Fibroblast of villous mesenchyme (primary cell): ENCODE measurements around the gene HSFX1. TPM values are rescaled to one million over a fixed set of nuclear protein-coding genes. Genes with fewer than 3 reads are reported as not detected.
"Not testable (repeated sequence)": the region's sequence is repeated elsewhere in the genome, so short reads cannot be mapped to it uniquely, and the experiment has no call there.

ENCODE experiments used
- DNase-seq: peaks from one replicate; pipeline ENCODE4 v3.0.0-alpha.2; 2010; ENCODE audit warnings: low read depth
- H3K4me3 ChIP-seq: 2 replicates; pipeline ENCODE4 v1.5.1; 2011; ENCODE audit warnings: low read depth, mild to moderate bottlenecking, low read length
- CTCF ChIP-seq: IDR thresholded peaks from 2 replicates; pipeline ENCODE4 v1.5.1; 2012; ENCODE audit warnings: low read depth, mild to moderate bottlenecking, low read length; ENCODE audit not compliant: insufficient read depth
- total RNA-seq: library from RNA; depleted of rRNA; stranded (reverse); fragments of >200 nt; gene quantifications from 2 replicates; pipeline ENCODE4 v1.2.3, GENCODE V29; 2012

Gene HSFX1
- total RNA-seq, 1 donor = 0.43 TPM

GRCh38 chrX:149762696-149763614 lies 10.9 kb upstream of the HSFX1 start:
- no peak for TF ChIP-seq CTCF
- no peak overlapping the region for H3K4me3 ChIP-seq
- DNase-seq = no peak

- not testable (repeated sequence) for H3K4me3 ChIP-seq, DNase-seq
Measured at GRCh38 chrX:149770344-149770743, 3.5 kb upstream of the HSFX1 start.

- DNase-seq, H3K4me3 ChIP-seq: not testable (repeated sequence)
Measured at GRCh38 chrX:149773026-149773425, 842 bp upstream of the HSFX1 start.

GRCh38 chrX:149777999-149778398 lies 4.1 kb downstream of the HSFX1 start:
- not testable (repeated sequence) for H3K4me3 ChIP-seq, DNase-seq

- not testable (repeated sequence) for DNase-seq, H3K4me3 ChIP-seq
Measured at GRCh38 chrX:149781727-149782126, 7.9 kb downstream of the HSFX1 start, which contains the start of gene MAGEA9. MAGEA9 (plus strand) TSS chrX:149781930; CDS start chrX:149786211, 4,281 bp downstream.

- not testable (repeated sequence) for H3K4me3 ChIP-seq, DNase-seq
Measured at GRCh38 chrX:149795531-149795930, 21.7 kb downstream of the HSFX1 start.

GRCh38 chrX:149799095-149799714 lies 25.3 kb downstream of the HSFX1 start:
- DNase-seq = no peak
- TF ChIP-seq CTCF = no peak
- H3K4me3 ChIP-seq = no peak overlapping the region

GRCh38 chrX:149799938-149800337 lies 26.1 kb downstream of the HSFX1 start:
- TF ChIP-seq CTCF = no peak
- DNase-seq = no peak

GRCh38 chrX:149803458-149804062 lies 29.7 kb downstream of the HSFX1 start:
- no peak overlapping the region for H3K4me3 ChIP-seq
- no peak for DNase-seq
- no peak for TF ChIP-seq CTCF

More at GRCh38 chrX:149799938-149800337, 26.1 kb downstream of the HSFX1 start:
- H3K4me3 ChIP-seq = no peak overlapping the region
